Smooth muscle cell (in vitro differentiated cells): ENCODE results near the gene DLX1. TPM values are rescaled to one million over a fixed set of nuclear protein-coding genes. Genes with fewer than 3 reads are reported as not detected.

Experiments used
- DNase-seq: peaks from one replicate; lab custom pipeline; 2025; ENCODE audit not compliant: unreplicated experiment; lab: John Stamatoyannopoulos, UW
- H2AFZ ChIP-seq: fragments of 200-600 bp; sonication (generic); 2 replicates; pipeline ENCODE4 v1.6.0; 2016; ENCODE audit warnings: antibody characterized with exemption, low read depth, mild to moderate bottlenecking
- H3F3A ChIP-seq: fragments of 200-600 bp; sonication (generic); 2 replicates; pipeline ENCODE4 v1.6.0; 2017; ENCODE audit warnings: antibody characterized with exemption, low read depth
- H3K27ac ChIP-seq: fragments of 200-600 bp; sonication (generic); 2 replicates; pipeline ENCODE4 v1.5.1; 2016; ENCODE audit warnings: low read depth, mild to moderate bottlenecking
- H3K27me3 ChIP-seq: fragments of 200-600 bp; sonication (generic); 2 replicates; pipeline ENCODE4 v1.6.1; 2016; ENCODE audit warnings: low read depth, mild to moderate bottlenecking
- H3K36me3 ChIP-seq: fragments of 200-600 bp; sonication (generic); 2 replicates; pipeline ENCODE4 v1.5.1; 2016; ENCODE audit warnings: low read depth
- H3K4me1 ChIP-seq: fragments of 200-600 bp; sonication (generic); 2 replicates; pipeline ENCODE4 v1.5.1; 2016; ENCODE audit warnings: low read depth
- H3K4me2 ChIP-seq: fragments of 200-600 bp; sonication (generic); 2 replicates; pipeline ENCODE4 v1.6.0; 2016; ENCODE audit warnings: mild to moderate bottlenecking
- H3K4me3 ChIP-seq: fragments of 200-600 bp; sonication (generic); 2 replicates; pipeline ENCODE4 v1.5.1; 2016; ENCODE audit warnings: mild to moderate bottlenecking
- H3K79me2 ChIP-seq: fragments of 200-600 bp; sonication (generic); 2 replicates; pipeline ENCODE4 v1.6.0; 2016; ENCODE audit warnings: low read depth, mild to moderate bottlenecking
- H3K9ac ChIP-seq: fragments of 200-600 bp; sonication (generic); 2 replicates; pipeline ENCODE4 v1.6.0; 2016; ENCODE audit warnings: low read depth
- H3K9me3 ChIP-seq: fragments of 200-600 bp; sonication (generic); replicated peaks from 2 replicates; pipeline ENCODE4 v1.5.1; 2016; ENCODE audit warnings: low read depth
- H4K20me1 ChIP-seq: fragments of 200-600 bp; sonication (generic); 2 replicates; pipeline ENCODE4 v1.6.0; 2016; ENCODE audit warnings: low read depth
- CTCF ChIP-seq: fragments of 200-600 bp; sonication (generic); IDR thresholded peaks from 2 replicates; pipeline ENCODE4 v1.5.1; 2017; ENCODE audit warnings: borderline replicate concordance, mild to moderate bottlenecking, antibody characterized with exemption; ENCODE audit not compliant: insufficient read depth, poor library complexity, severe bottlenecking
- WGBS: methylation state at CpG from one replicate; pipeline ENCODE4 v1.1.7; 2016; ENCODE audit warnings: low lambda C conversion rate; 5-methylcytosine and 5-hydroxymethylcytosine counted together
- polyA plus RNA-seq: library from polyadenylated mRNA; unstranded; fragments of >200 nt; fragmentation: Nextera tagmentation; extraction: Ambion mirVana; gene quantifications from 2 replicates; pipeline ENCODE4 v1.2.1, GENCODE V29; 2016
- total RNA-seq: library from RNA; depleted of rRNA; stranded (reverse); fragments of >200 nt; gene quantifications from 2 replicates; pipeline ENCODE4 v1.2.3, GENCODE V29; 2014

The DLX1 gene
- total and polyA plus RNA-seq, 2 experiments from 2014 or later: 3.3 to 3.5 TPM

- no peak for TF ChIP-seq CTCF
- H2AFZ ChIP-seq: no peak overlapping the region
- H3F3A ChIP-seq: no peaks in the 10 kb centered on the region
- no peak for DNase-seq
- no peaks in the 10 kb centered on the region for H4K20me1 ChIP-seq
- no peaks in the 10 kb centered on the region for H3K9me3 ChIP-seq
- H3K9ac ChIP-seq: no peak overlapping the region
- peaks cover 100% of the 10 kb centered on the region for H3K27me3 ChIP-seq
- H3K4me3 ChIP-seq: no peak overlapping the region
- peak overlapping the region; percentile 26 for H3K4me2 ChIP-seq
- H3K4me1 ChIP-seq: peaks cover 26% of the 10 kb centered on the region
- H3K36me3 ChIP-seq: no peaks in the 10 kb centered on the region
- WGBS: 4% methylated on average over 42 of the region's 42 CpGs
- no peaks in the 10 kb centered on the region for H3K79me2 ChIP-seq
- H3K27ac ChIP-seq: no peak overlapping the region
Observed at GRCh38 chr2:172082944-172083627, 2.2 kb upstream of the DLX1 start.

- peak overlapping the region; percentile 54 for H3K4me3 ChIP-seq
Observed at GRCh38 chr2:172083628-172084394, 1.5 kb upstream of the DLX1 start.

GRCh38 chr2:172084395-172084644 is 987 bp upstream of the DLX1 start:
- H3K27ac ChIP-seq: no peak overlapping the region

More at GRCh38 chr2:172083628-172084394, 1.5 kb upstream of the DLX1 start:
- peaks cover 100% of the 10 kb centered on the region for H3K27me3 ChIP-seq
- H3F3A ChIP-seq: no peaks in the 10 kb centered on the region
- H4K20me1 ChIP-seq: no peaks in the 10 kb centered on the region
- peak overlapping the region; percentile 92 for H3K4me2 ChIP-seq
- WGBS: 7% methylated on average over 23 of the region's 23 CpGs
- H3K36me3 ChIP-seq: no peaks in the 10 kb centered on the region
- no peak for TF ChIP-seq CTCF
- no peak overlapping the region for H3K9ac ChIP-seq
- H2AFZ ChIP-seq: no peak overlapping the region
- DNase-seq: no peak
- peaks cover 32% of the 10 kb centered on the region for H3K4me1 ChIP-seq
- H3K9me3 ChIP-seq: no peaks in the 10 kb centered on the region
- H3K27ac ChIP-seq: no peak overlapping the region
- H3K79me2 ChIP-seq: no peaks in the 10 kb centered on the region

More at GRCh38 chr2:172084395-172084644, 987 bp upstream of the DLX1 start:
- Histone ChIP-seq H3K9ac (no peak overlapping the region), H2AFZ (no peak overlapping the region), H3K4me2 (peak overlapping the region; percentile 92), H4K20me1 (no peaks in the 10 kb centered on the region), H3K4me1 (peaks cover 35% of the 10 kb centered on the region), H3F3A (no peaks in the 10 kb centered on the region), H3K4me3 (peak overlapping the region; percentile 54), H3K36me3 (no peaks in the 10 kb centered on the region), H3K9me3 (no peaks in the 10 kb centered on the region), H3K27me3 (peaks cover 100% of the 10 kb centered on the region), H3K79me2 (no peaks in the 10 kb centered on the region)
- no peak for TF ChIP-seq CTCF
- DNase-seq: no peak
- WGBS: under 1% methylated on average over 13 of the region's 17 CpGs
